Right cardiac atrium (tissue), 5 donors: ENCODE results near the gene MBP. TPM values are rescaled to one million over a fixed set of nuclear protein-coding genes. Genes with fewer than 3 reads are reported as not detected.
A peak's percentile ranks its signal among the peaks of the same experiment; 100 is the strongest.

Source experiments
- ATAC-seq, 2 donors: fragments of 200-7000 bp; cut with Tn5 transposase; one replicate each; pipeline versions ENCODE4 v1.8.0 to v1.9.1; 2020; ENCODE audit warnings: moderate library complexity in 2 of 2, mild to moderate bottlenecking in 1 of 2
- DNase-seq, 3 donors: peaks; one replicate each; pipeline ENCODE4 v3.0.0-alpha.2; 2020
- H3K27ac ChIP-seq: one replicate; pipeline ENCODE4 v1.5.1; 2013; ENCODE audit warnings: mild to moderate bottlenecking, low read length, control low read depth, moderate library complexity
- H3K27me3 ChIP-seq: one replicate; pipeline ENCODE4 v1.6.1; 2013; ENCODE audit not compliant: control insufficient read depth, insufficient read depth
- H3K4me1 ChIP-seq: one replicate; pipeline ENCODE4 v1.6.1; 2013; ENCODE audit warnings: low read length; ENCODE audit not compliant: control insufficient read depth, insufficient read depth
- H3K4me3 ChIP-seq: one replicate; pipeline ENCODE4 v1.5.1; 2013; ENCODE audit warnings: low read length, control low read depth
- H3K9me3 ChIP-seq: one replicate; pipeline ENCODE4 v1.6.1; 2013; ENCODE audit warnings: low read length; ENCODE audit not compliant: control insufficient read depth
- WGBS: extraction: QIAGEN DNeasy Blood & Tissue Kit; methylation state at CpG from one replicate; pipeline ENCODE4 v1.1.7; 2013; 5-methylcytosine and 5-hydroxymethylcytosine counted together
- intact Hi-C, 4 donors: fragments of 100-400 bp; cut with DNase I; formaldehyde crosslinking; loops; one replicate each; pipeline versions ENCODE4 v1.11.0 to v1.14.0; 2022 to 2023
- polyA plus RNA-seq: library from polyadenylated mRNA; stranded (reverse); fragments of 200-250 nt; gene quantifications from one replicate; pipeline ENCODE4 v1.2.3, GENCODE V29; 2013
- total RNA-seq, 4 donors: library from RNA; stranded (reverse); fragmentation: NEBNext Ultra II Directional; extraction: Animal tissue kit (Norgen Biotek cat#: 25700); gene quantifications; one replicate each; pipeline ENCODE4 v1.2.1, GENCODE V29; 2021
- donor health status: healthy with polysubstance abuse.
- donor health status: DM: no; HTN: yes; CAD: no.
- donor health status: DM: no; HTN: no; CAD: no.
- donor health status: DM: no; HTN: yes; CAD: no; lungs with severe emphysema.
- donor health status: DM: yes; HTN: yes; CAD: no.

MBP gene
- total and polyA plus RNA-seq, 5 donors = 10.5 to 26.4 (median 16.1) TPM

GRCh38 chr18:77077401-77077800 lies 55.2 kb downstream of the MBP start:
- DNase-seq (peak in 1 of 3 donors; percentile 28), ATAC-seq (no peak)
- no peak overlapping the region for H3K4me3 ChIP-seq
- H3K9me3 ChIP-seq = no peaks in the 10 kb centered on the region
- WGBS = 94% methylated on average over 7 of the region's 7 CpGs
- H3K27ac ChIP-seq = no peak overlapping the region
- intact Hi-C loops = no loop called here
- H3K4me1 ChIP-seq = no peaks in the 10 kb centered on the region
- H3K27me3 ChIP-seq = no peaks in the 10 kb centered on the region

GRCh38 chr18:77076111-77076510 lies 56.5 kb downstream of the MBP start:
- H3K27me3 ChIP-seq = no peaks in the 10 kb centered on the region
- DNase-seq = no peak
- H3K4me3 ChIP-seq = no peak overlapping the region
- no peaks in the 10 kb centered on the region for H3K4me1 ChIP-seq
- intact Hi-C loops = no loop called here
- H3K9me3 ChIP-seq = no peaks in the 10 kb centered on the region
- ATAC-seq = no peak
- no peak overlapping the region for H3K27ac ChIP-seq
- WGBS = 95% methylated on average over 9 of the region's 9 CpGs

- no peak overlapping the region for H3K27ac ChIP-seq
- intact Hi-C loops = no loop called here
- ATAC-seq (no peak), DNase-seq (no peak)
- H3K4me3 ChIP-seq = no peak overlapping the region
- no peaks in the 10 kb centered on the region for H3K27me3 ChIP-seq
- no peaks in the 10 kb centered on the region for H3K4me1 ChIP-seq
- WGBS = 61% methylated on average over 7 of the region's 7 CpGs
- H3K9me3 ChIP-seq = no peaks in the 10 kb centered on the region
Observed at GRCh38 chr18:77074431-77074830, 58.2 kb downstream of the MBP start.

- DNase-seq = no peak
- Histone ChIP-seq H3K4me3 (no peak overlapping the region), H3K4me1 (no peaks in the 10 kb centered on the region), H3K27me3 (no peaks in the 10 kb centered on the region), H3K9me3 (no peaks in the 10 kb centered on the region), H3K27ac (no peak overlapping the region)
- ATAC-seq = no peak
- 80% methylated on average over 9 of the region's 9 CpGs for WGBS
- intact Hi-C loops = no loop called here
Observed at GRCh38 chr18:77073336-77074093, 59.1 kb downstream of the MBP start.

- H3K4me1 ChIP-seq = peaks cover 3% of the 10 kb centered on the region
- H3K27ac ChIP-seq = no peak overlapping the region
- ATAC-seq (no peak), DNase-seq (no peak)
- H3K9me3 ChIP-seq = no peaks in the 10 kb centered on the region
- H3K4me3 ChIP-seq = no peak overlapping the region
- 94% methylated on average over 7 of the region's 7 CpGs for WGBS
- intact Hi-C loops = no loop called here
- no peaks in the 10 kb centered on the region for H3K27me3 ChIP-seq
Observed at GRCh38 chr18:77072566-77072965, 60.0 kb downstream of the MBP start.

GRCh38 chr18:77071711-77072292 lies 60.8 kb downstream of the MBP start:
- DNase-seq (peak in 2 of 3 donors; percentile 57 to 66), ATAC-seq (peak; percentile 51 to 65)
- Histone ChIP-seq H3K4me1 (peaks cover 7% of the 10 kb centered on the region), H3K4me3 (no peak overlapping the region), H3K27me3 (no peaks in the 10 kb centered on the region), H3K27ac (peak overlapping the region; percentile 42), H3K9me3 (no peaks in the 10 kb centered on the region)
- intact Hi-C loops = no loop called here
- 24% methylated on average over 10 of the region's 10 CpGs for WGBS

- H3K4me1 ChIP-seq = peaks cover 7% of the 10 kb centered on the region
- H3K4me3 ChIP-seq = no peak overlapping the region
- no peak overlapping the region for H3K27ac ChIP-seq
- H3K9me3 ChIP-seq = no peaks in the 10 kb centered on the region
- ATAC-seq (no peak), DNase-seq (no peak)
- no peaks in the 10 kb centered on the region for H3K27me3 ChIP-seq
- intact Hi-C loops = no loop called here
- 66% methylated on average over 2 of the region's 2 CpGs for WGBS
Observed at GRCh38 chr18:77071061-77071460, 61.5 kb downstream of the MBP start.

GRCh38 chr18:77070627-77071026 lies 62.0 kb downstream of the MBP start:
- H3K27me3 ChIP-seq = no peaks in the 10 kb centered on the region
- intact Hi-C loops = no loop called here
- 92% methylated on average over 16 of the region's 16 CpGs for WGBS
- no peaks in the 10 kb centered on the region for H3K9me3 ChIP-seq
- H3K4me1 ChIP-seq = peaks cover 7% of the 10 kb centered on the region
- DNase-seq (no peak), ATAC-seq (no peak)
- no peak overlapping the region for H3K27ac ChIP-seq
- no peak overlapping the region for H3K4me3 ChIP-seq

- intact Hi-C loops = loop anchor here in 1 of 4 donors (5.0 kb wide), 1 partner anchor 62 kb away; the partner anchor contains the start of gene MBP
- H3K27me3 ChIP-seq = no peaks in the 10 kb centered on the region
Observed at GRCh38 chr18:77069931-77070330, 62.7 kb downstream of the MBP start.

GRCh38 chr18:77069482-77069881 lies 63.1 kb downstream of the MBP start:
- intact Hi-C loops = loop anchor here in 1 of 4 donors (5.0 kb wide), 1 partner anchor 63 kb away; the partner anchor contains the start of gene MBP
- H3K27ac ChIP-seq = no peak overlapping the region

More at GRCh38 chr18:77069931-77070330, 62.7 kb downstream of the MBP start:
- 86% methylated on average over 13 of the region's 13 CpGs for WGBS
- ATAC-seq (no peak), DNase-seq (no peak)
- no peak overlapping the region for H3K4me3 ChIP-seq
- no peaks in the 10 kb centered on the region for H3K9me3 ChIP-seq
- H3K4me1 ChIP-seq = peaks cover 7% of the 10 kb centered on the region
- H3K27ac ChIP-seq = no peak overlapping the region

More at GRCh38 chr18:77069482-77069881, 63.1 kb downstream of the MBP start:
- Histone ChIP-seq H3K9me3 (no peaks in the 10 kb centered on the region), H3K4me3 (no peak overlapping the region), H3K4me1 (peaks cover 7% of the 10 kb centered on the region), H3K27me3 (no peaks in the 10 kb centered on the region)
- WGBS = 85% methylated on average over 14 of the region's 14 CpGs
- ATAC-seq (no peak), DNase-seq (no peak)
